ENCODE results near the gene MREG.
"Not testable (repeated sequence)": the region's sequence is repeated elsewhere in the genome, so short reads cannot be mapped to it uniquely, and the experiment has no call there.

The MREG gene

GRCh38 chr2:215958257-215958656 is 55.1 kb downstream of the MREG start:
- DNase-seq (ENCODE audit: low read depth) = no peak

- not testable (repeated sequence) for DNase-seq (ENCODE audit: low read depth)
Observed at GRCh38 chr2:215957354-215958122, 55.8 kb downstream of the MREG start.

GRCh38 chr2:215952860-215953637 is 60.3 kb downstream of the MREG start:
- no peak for DNase-seq (ENCODE audit: low read depth)

GRCh38 chr2:215951558-215951957 is 61.8 kb downstream of the MREG start:
- DNase-seq (ENCODE audit: low read depth) = no peak

- DNase-seq (ENCODE audit: low read depth) = no peak
Observed at GRCh38 chr2:215949991-215950404, 63.4 kb downstream of the MREG start.

- no peak for DNase-seq (ENCODE audit: low read depth)
Observed at GRCh38 chr2:215948051-215948450, 65.3 kb downstream of the MREG start.

GRCh38 chr2:215946586-215946985 is 66.8 kb downstream of the MREG start:
- DNase-seq (ENCODE audit: low read depth) = no peak

- DNase-seq (ENCODE audit: low read depth) = no peak
Observed at GRCh38 chr2:215942194-215942593, 71.2 kb downstream of the MREG start.

- no peak for DNase-seq (ENCODE audit: low read depth)
Observed at GRCh38 chr2:215941726-215942125, 71.6 kb downstream of the MREG start.

GRCh38 chr2:215940645-215941184 is 72.6 kb downstream of the MREG start:
- no peak for DNase-seq (ENCODE audit: low read depth)

GRCh38 chr2:215937190-215937589 is 76.2 kb downstream of the MREG start:
- DNase-seq (ENCODE audit: low read depth) = no peak

- DNase-seq (ENCODE audit: low read depth) = no peak
Observed at GRCh38 chr2:215933151-215933550, 80.2 kb downstream of the MREG start.

- no peak for DNase-seq (ENCODE audit: low read depth)
Observed at GRCh38 chr2:215931256-215931903, 82.0 kb downstream of the MREG start.

GRCh38 chr2:215930505-215931253 is 82.7 kb downstream of the MREG start:
- DNase-seq (ENCODE audit: low read depth) = no peak

GRCh38 chr2:215929602-215930335 is 83.6 kb downstream of the MREG start:
- no peak for DNase-seq (ENCODE audit: low read depth)

GRCh38 chr2:215928086-215928485 is 85.3 kb downstream of the MREG start:
- DNase-seq (ENCODE audit: low read depth) = no peak

GRCh38 chr2:215926992-215927391 is 86.4 kb downstream of the MREG start:
- not testable (repeated sequence) for DNase-seq (ENCODE audit: low read depth)

- DNase-seq (ENCODE audit: low read depth) = no peak
Observed at GRCh38 chr2:215921895-215922294, 91.5 kb downstream of the MREG start.

GRCh38 chr2:215920244-215921100 is 92.9 kb downstream of the MREG start:
- DNase-seq (ENCODE audit: low read depth) = peak; percentile 9

GRCh38 chr2:215919624-215920243 is 93.6 kb downstream of the MREG start:
- no peak for DNase-seq (ENCODE audit: low read depth)
